ENCODE results near the gene ZNF474.

The ZNF474 gene

DNA sequence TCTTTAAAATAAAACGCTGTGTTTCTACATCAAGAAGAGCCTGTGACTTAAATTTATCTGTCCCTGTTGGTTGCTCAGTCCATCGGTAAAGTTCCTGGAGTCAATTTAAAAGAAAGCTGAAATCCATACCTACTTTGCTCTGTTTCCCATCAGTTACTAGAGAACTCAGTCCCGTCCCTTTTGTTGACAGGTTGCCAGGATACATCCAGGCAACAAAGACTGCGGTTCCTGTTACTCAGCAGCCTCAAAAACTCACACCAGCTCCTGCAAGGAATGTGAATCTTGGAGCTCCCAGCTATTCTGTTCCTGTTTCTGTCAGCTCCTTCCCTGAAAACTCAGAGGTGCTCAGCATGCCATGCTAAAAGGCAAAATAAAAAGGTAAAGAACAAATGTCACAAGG, at the start of gene ZNF474:
TSS of gene ZNF474 (plus strand) at position 241 of the 400 bp plus-strand sequence. CDS start 22,445 bp downstream, outside the sequence.
- DNase-seq (ENCODE audit: low spot score): no peak
- in situ Hi-C loops (cut with MboI; ENCODE audit: low sequenced_read_pairs, unreplicated experiment): no loop called here
- TF ChIP-seq, protein P1, sequence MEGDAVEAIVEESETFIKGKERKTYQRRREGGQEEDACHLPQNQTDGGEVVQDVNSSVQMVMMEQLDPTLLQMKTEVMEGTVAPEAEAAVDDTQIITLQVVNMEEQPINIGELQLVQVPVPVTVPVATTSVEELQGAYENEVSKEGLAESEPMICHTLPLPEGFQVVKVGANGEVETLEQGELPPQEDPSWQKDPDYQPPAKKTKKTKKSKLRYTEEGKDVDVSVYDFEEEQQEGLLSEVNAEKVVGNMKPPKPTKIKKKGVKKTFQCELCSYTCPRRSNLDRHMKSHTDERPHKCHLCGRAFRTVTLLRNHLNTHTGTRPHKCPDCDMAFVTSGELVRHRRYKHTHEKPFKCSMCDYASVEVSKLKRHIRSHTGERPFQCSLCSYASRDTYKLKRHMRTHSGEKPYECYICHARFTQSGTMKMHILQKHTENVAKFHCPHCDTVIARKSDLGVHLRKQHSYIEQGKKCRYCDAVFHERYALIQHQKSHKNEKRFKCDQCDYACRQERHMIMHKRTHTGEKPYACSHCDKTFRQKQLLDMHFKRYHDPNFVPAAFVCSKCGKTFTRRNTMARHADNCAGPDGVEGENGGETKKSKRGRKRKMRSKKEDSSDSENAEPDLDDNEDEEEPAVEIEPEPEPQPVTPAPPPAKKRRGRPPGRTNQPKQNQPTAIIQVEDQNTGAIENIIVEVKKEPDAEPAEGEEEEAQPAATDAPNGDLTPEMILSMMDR (IDR thresholded peaks at IDR 0.05; ENCODE audit: borderline replicate concordance, control extremely low read depth, extremely low read depth, insufficient read depth, missing control alignments): no peak

- TF ChIP-seq, protein P1 (IDR thresholded peaks at IDR 0.05; ENCODE audit: borderline replicate concordance, control extremely low read depth, extremely low read depth, insufficient read depth, missing control alignments): no peak
- in situ Hi-C loops (cut with MboI; ENCODE audit: low sequenced_read_pairs, unreplicated experiment): no loop called here
Observed at GRCh38 chr5:122081541-122081940, 47.8 kb upstream of the ZNF474 start.

DNA sequence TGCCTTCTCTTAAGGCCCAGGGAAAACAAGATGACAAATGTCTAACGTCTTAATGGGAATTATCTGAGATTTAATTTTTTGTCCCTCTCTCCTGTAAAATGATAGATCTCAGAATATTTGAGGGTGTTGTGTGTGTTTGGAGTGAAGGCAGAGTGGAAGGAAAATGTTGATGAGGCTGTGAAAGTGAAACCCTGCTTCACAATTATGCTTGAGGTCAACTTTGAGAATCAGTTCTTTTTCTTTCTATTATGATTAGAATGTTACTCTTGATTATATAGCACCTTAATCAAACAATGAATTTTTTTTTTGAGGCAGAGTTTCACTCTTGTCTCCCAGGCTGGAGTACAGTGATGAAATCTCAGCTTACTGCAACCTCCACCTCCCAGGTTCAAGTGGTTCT, 45.8 kb upstream of the ZNF474 start:
- TF ChIP-seq, protein P1 (IDR thresholded peaks at IDR 0.05; ENCODE audit: borderline replicate concordance, control extremely low read depth, extremely low read depth, insufficient read depth, missing control alignments): no peak
- in situ Hi-C loops (cut with MboI; ENCODE audit: low sequenced_read_pairs, unreplicated experiment): no loop called here
- DNase-seq (ENCODE audit: low spot score): no peak

More at GRCh38 chr5:122081541-122081940, 47.8 kb upstream of the ZNF474 start:
- DNase-seq (ENCODE audit: low spot score): no peak

- TF ChIP-seq, protein P1 (IDR thresholded peaks at IDR 0.05; ENCODE audit: borderline replicate concordance, control extremely low read depth, extremely low read depth, insufficient read depth, missing control alignments): no peak
- in situ Hi-C loops (cut with MboI; ENCODE audit: low sequenced_read_pairs, unreplicated experiment): no loop called here
- no peak for DNase-seq (ENCODE audit: low spot score)
Observed at GRCh38 chr5:122085041-122085440, 44.3 kb upstream of the ZNF474 start.

- TF ChIP-seq, protein P1 (IDR thresholded peaks at IDR 0.05; ENCODE audit: borderline replicate concordance, control extremely low read depth, extremely low read depth, insufficient read depth, missing control alignments): no peak
- in situ Hi-C loops (cut with MboI; ENCODE audit: low sequenced_read_pairs, unreplicated experiment): no loop called here
- DNase-seq (ENCODE audit: low spot score): no peak
Observed at GRCh38 chr5:122089096-122090013, 40.0 kb upstream of the ZNF474 start.

DNA sequence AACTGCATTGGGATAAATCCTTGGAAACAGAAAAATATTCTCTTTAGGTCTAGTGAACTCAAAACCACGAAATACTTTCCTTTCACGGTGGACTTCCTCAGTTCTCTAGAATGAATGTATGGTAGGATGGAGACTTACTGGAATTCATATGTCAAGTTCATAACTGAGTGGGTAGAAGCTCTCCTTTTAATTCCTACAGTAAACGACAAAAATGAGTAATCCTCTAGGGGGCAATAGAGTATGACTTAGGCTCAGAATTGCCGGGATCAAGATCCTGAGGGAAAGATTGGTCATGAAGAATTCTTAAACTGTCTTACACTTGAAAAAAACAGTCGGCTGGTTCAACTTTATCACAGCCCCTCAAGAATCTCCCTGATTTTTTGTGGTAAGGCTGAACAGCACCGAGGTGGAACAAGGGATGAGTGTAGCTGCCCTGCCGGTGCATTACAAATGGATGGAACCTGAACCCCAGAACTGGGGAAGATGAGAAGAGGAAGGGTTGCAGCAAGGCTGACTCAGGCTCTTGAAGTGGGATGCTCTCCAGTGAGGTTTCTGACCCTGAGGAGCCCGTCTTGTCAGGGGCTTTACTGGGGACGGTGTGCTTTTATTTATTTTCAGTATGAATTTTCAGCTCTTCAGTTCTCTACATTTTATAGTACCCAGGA, 37.3 kb upstream of the ZNF474 start:
- DNase-seq (ENCODE audit: low spot score): no peak
- TF ChIP-seq, protein P1 (IDR thresholded peaks at IDR 0.05; ENCODE audit: borderline replicate concordance, control extremely low read depth, extremely low read depth, insufficient read depth, missing control alignments): no peak
- in situ Hi-C loops (cut with MboI; ENCODE audit: low sequenced_read_pairs, unreplicated experiment): no loop called here

Measured in GM13976 (cell line).